HepG2 (cell line): ENCODE data around the gene CDC42BPG. TPM values are rescaled to one million over a fixed set of nuclear protein-coding genes. Genes with fewer than 3 reads are reported as not detected.
A peak's percentile ranks its signal among the peaks of the same experiment; 100 is the strongest.

Source experiments
- KLF13 ChIP-seq: sonication (generic); formaldehyde crosslinking; IDR thresholded peaks from 2 replicates; pipeline ENCODE4 v1.4.0; 2020; ENCODE audit warnings: mild to moderate bottlenecking, missing genetic modification reagents
- NCOR1 ChIP-seq: fragments of 200-600 bp; sonication (generic); IDR thresholded peaks from 2 replicates; pipeline ENCODE4 v1.7.0; 2017; ENCODE audit warnings: antibody characterized with exemption, low read length, borderline replicate concordance
- NFE2 ChIP-seq: sonication (generic); formaldehyde crosslinking; IDR thresholded peaks from 2 replicates; pipeline ENCODE4 v1.4.0; 2020; ENCODE audit warnings: missing genetic modification reagents
- NFRKB ChIP-seq: fragments of 450-650 bp; IDR thresholded peaks from 2 replicates; pipeline ENCODE4 v1.6.1; 2017
- UBTF ChIP-seq: sonication (generic); formaldehyde crosslinking; IDR thresholded peaks from 2 replicates; pipeline ENCODE4 v1.4.0; 2020; ENCODE audit warnings: mild to moderate bottlenecking, missing genetic modification reagents
- YEATS4 ChIP-seq: sonication (generic); formaldehyde crosslinking; IDR thresholded peaks from 2 replicates; pipeline ENCODE4 v1.4.0; 2020; ENCODE audit warnings: missing genetic modification reagents, borderline replicate concordance
- ZFP1 ChIP-seq: IDR thresholded peaks from 2 replicates; pipeline ENCODE4 v1.6.1; 2016
- ZNF362 ChIP-seq: sonication (generic); formaldehyde crosslinking; IDR thresholded peaks from 2 replicates; pipeline ENCODE4 v1.4.0; 2020; ENCODE audit warnings: missing genetic modification reagents, mild to moderate bottlenecking, borderline replicate concordance
- ZNF557 ChIP-seq: sonication (generic); formaldehyde crosslinking; IDR thresholded peaks from 2 replicates; pipeline ENCODE4 v1.4.0; 2020; ENCODE audit warnings: missing genetic modification reagents
- ZNF562 ChIP-seq: sonication (generic); formaldehyde crosslinking; IDR thresholded peaks from 2 replicates; pipeline ENCODE4 v1.8.0; 2022; ENCODE audit warnings: missing genetic modification reagents, borderline replicate concordance
- ZNF724P ChIP-seq: sonication (generic); formaldehyde crosslinking; IDR thresholded peaks from 2 replicates; pipeline ENCODE4 v1.8.0; 2022; ENCODE audit warnings: missing genetic modification reagents, borderline replicate concordance
- polyA plus RNA-seq, 8 experiments: library from polyadenylated mRNA; depleted of rRNA in 3 of 8; stranded (reverse) in 7 of 8; unstranded in 1 of 8; fragments of >200 nt; fragmentation: Illumina TruSeq in 4 of 8; extraction: Trizol in 4 of 8; gene quantifications; 2 replicates each; pipeline versions ENCODE4 v1.2.1 to v1.2.3, GENCODE V29; 2011 to 2016; ENCODE audit warnings: low read depth in 4 of 8, missing spikeins in 1 of 8, mixed read lengths in 1 of 8; ENCODE audit not compliant: insufficient read depth in 1 of 8
- total RNA-seq, 5 experiments: library from RNA; depleted of rRNA; stranded (reverse); fragments of >200 nt; fragmentation: Illumina TruSeq; extraction: Trizol; gene quantifications; 2 replicates each; pipeline ENCODE4 v1.2.3, GENCODE V29; 2016; ENCODE audit warnings: low read depth in 1 of 5
- TF ChIP-seq, protein P1 (sequence below): sonication (generic); formaldehyde crosslinking; IDR thresholded peaks from 2 replicates; pipeline ENCODE4 v1.4.0; 2020; ENCODE audit warnings: missing genetic modification reagents

CDC42BPG gene
- total and polyA plus RNA-seq, 2 of the 13 experiments (the other 11 are each of a cell fraction or from before 2014, with no cell fraction given), result 0.55 to 1.4 TPM

- TF ChIP-seq ZNF557 (CRISPR knock-in tag) (no peak), UBTF (CRISPR knock-in tag) (peak; percentile 54; the same call in 1 of the 2 replicates), ZNF724P (CRISPR knock-in tag) (no peak), YEATS4 (CRISPR knock-in tag) (peak; percentile 61; the same call in 1 of the 2 replicates), NFRKB (no peak), NCOR1 (peak; percentile 29; the same call in 1 of the 2 replicates), KLF13 (CRISPR knock-in tag) (no peak), ZNF562 (CRISPR knock-in tag) (no peak), ZFP1 (CRISPR knock-in tag) (no peak), ZNF362 (CRISPR knock-in tag) (no peak), NFE2 (CRISPR knock-in tag) (no peak)
- TF ChIP-seq, protein P1, sequence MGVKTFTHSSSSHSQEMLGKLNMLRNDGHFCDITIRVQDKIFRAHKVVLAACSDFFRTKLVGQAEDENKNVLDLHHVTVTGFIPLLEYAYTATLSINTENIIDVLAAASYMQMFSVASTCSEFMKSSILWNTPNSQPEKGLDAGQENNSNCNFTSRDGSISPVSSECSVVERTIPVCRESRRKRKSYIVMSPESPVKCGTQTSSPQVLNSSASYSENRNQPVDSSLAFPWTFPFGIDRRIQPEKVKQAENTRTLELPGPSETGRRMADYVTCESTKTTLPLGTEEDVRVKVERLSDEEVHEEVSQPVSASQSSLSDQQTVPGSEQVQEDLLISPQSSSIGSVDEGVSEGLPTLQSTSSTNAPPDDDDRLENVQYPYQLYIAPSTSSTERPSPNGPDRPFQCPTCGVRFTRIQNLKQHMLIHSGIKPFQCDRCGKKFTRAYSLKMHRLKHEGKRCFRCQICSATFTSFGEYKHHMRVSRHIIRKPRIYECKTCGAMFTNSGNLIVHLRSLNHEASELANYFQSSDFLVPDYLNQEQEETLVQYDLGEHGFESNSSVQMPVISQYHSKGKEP, result no peak
Observed at GRCh38 chr11:64803158-64803845, 41.2 kb downstream of the CDC42BPG start, which contains the start of gene MAP4K2 (continued).
